GM19372 (cell line): Measurements from ENCODE around the gene BASP1.
A peak's percentile ranks its signal among the peaks of the same experiment; 100 is the strongest.
"Not testable (repeated sequence)": the region's sequence is repeated elsewhere in the genome, so short reads cannot be mapped to it uniquely, and the experiment has no call there.

Experiments used
- ATAC-seq: cut with Tn5 transposase; IDR thresholded peaks from one replicate; pipeline ENCODE4 v1.9.1; 2021; ENCODE audit warnings: mild to moderate bottlenecking, low read depth, moderate library complexity; ENCODE audit not compliant: unreplicated experiment

Gene BASP1

DNA sequence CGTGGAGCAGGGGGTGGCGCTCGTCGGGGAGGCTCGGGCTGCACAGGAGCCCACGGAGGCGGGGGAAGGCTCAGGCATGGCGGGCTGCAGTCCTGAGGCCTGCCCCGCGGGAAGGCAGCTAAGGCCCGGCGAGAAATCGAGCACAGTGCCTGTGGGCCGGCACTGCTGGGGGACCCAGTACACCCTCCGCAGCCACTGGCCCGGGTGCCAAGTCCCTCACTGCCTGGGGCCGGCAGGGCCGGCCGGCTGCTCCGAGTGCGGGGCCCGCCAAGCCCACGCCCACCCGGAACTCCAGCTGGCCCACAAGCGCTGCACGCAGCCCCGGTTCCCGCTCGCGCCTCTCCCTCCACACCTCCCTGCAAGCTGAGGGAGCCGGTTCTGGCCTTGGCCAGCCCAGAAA lies 94.4 kb downstream of the BASP1 start:
- ATAC-seq, result not testable (repeated sequence)

DNA sequence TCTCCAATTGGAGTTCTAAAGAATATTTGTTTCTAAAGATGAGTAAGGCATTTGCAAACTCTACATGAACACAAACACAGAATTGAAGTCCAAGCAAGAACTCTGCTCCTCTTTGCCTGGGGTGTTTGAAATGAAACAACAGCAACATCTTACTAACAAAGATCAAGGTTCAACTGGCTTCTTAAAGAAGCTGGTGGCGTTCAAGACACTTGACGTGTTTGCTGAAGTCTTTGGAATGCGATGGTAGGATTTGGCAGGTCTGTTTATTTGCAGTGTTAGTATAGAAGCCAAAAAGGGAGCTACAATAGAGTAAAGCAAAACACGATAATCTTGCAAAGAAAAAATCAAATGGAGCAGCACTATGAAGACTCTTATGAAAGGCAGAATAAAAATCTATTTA lies 94.9 kb downstream of the BASP1 start:
- no peak for ATAC-seq

DNA sequence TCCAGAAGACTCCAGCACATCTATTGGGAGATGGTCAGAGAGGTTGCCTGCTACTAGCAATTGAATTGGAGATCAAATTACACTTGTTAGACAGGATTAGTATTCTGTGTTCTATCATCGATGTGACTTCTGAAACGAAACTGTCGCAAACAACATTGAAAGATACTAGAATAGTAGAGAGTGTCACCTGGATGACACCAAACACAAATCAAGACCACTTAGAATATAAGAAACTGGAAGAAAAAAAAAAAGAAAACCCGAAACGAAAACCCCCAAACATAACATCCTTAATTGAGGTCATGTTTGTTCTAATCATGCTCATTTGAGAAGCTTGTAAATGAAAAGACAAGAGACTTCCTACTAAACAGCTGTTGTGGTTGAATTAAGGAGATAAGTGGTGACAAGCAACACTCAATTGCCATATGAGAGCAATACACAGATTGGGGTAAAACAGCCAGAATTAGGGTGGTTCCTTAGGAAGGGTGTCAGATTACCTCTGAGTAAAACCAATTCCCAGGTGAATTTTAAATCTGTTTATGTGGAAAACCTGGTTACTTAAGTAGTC lies 97.6 kb downstream of the BASP1 start:
- no peak for ATAC-seq

DNA sequence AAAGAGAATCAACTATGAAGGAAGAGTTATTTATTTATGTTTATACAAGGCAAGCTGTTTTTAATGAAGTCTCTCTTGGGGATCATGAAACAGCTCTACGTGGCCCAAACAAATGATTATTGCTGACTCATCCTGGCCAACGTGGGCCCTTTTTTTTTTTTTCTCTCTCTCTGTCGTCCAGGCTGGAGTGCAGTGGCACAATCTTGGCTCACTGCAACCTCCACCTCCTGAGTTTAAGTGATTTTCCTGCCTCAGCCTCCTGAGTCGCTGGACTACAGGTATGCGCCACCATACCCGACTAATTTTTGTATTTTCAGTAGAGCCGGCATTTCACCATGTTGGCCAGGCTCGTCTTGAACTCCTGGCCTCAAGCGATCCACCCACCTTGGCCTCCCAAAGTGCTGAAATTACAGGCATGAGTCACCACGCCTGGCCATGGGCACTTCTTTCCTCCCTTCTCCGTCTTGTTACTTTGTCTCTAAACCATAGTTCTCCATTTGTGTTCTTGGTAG lies 98.3 kb downstream of the BASP1 start:
- ATAC-seq, result no peak

DNA sequence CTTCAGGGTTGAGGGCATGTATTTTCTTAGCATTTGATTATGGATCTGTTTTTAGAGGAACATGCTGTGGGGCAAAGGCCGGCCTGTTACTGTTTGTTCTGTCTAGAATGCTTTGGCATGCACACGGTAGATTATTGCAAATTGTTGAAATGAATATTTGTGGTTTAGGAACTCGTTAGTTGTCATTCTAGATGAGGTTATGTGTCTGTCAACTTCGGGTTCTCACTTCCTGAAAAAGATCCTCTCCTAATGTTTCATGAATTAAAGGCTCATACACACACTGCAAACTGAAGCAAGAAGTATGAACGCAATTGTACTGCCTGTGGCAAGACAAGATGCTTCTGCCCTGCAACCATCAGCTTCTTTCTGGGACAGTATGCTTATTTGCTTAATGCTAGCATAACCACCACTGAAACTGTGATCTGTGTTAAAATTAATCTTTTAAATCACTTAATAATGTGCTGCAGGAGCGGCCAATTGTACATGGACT lies 99.6 kb downstream of the BASP1 start:
- ATAC-seq, result peak; percentile 70

DNA sequence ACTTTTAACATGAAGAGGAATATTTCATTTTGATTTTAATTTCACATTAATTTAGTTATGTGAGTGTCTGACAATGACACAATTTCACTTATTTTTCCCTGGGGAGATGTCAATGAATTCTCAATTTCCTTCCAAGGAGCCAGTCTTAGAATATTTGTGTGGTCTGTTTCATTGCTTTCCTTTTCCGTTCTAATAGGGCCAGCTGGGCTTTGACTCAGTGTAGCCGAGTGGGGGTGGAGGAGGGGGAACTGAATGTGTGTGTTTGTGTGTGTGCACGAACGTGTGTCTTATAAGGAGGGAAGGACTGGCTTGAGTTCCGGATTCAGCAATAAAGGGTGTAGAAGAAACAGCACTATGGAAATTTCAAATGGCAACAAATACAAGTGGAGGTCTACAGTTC lies 100.0 kb downstream of the BASP1 start:
- ATAC-seq, result peak; percentile 44

DNA sequence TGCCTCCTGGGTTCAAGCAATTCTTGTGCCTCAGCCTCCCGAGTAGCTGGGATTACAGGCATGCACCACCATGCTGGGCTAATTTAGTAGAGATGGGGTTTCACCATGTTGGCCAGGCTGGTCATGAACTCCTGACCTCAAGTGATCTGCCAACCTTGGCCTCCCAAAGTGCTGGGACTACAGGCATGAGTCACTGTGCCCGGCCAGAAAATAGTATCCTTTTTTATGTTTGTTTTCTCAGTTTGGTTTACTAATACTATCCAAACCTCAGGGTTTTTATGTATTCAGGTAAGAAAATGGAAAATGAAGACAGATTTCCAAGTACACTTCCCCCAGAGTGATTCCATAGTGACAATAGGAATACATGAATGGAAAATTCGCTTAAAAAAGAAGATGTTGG lies 101.7 kb downstream of the BASP1 start:
- not testable (repeated sequence) for ATAC-seq

DNA sequence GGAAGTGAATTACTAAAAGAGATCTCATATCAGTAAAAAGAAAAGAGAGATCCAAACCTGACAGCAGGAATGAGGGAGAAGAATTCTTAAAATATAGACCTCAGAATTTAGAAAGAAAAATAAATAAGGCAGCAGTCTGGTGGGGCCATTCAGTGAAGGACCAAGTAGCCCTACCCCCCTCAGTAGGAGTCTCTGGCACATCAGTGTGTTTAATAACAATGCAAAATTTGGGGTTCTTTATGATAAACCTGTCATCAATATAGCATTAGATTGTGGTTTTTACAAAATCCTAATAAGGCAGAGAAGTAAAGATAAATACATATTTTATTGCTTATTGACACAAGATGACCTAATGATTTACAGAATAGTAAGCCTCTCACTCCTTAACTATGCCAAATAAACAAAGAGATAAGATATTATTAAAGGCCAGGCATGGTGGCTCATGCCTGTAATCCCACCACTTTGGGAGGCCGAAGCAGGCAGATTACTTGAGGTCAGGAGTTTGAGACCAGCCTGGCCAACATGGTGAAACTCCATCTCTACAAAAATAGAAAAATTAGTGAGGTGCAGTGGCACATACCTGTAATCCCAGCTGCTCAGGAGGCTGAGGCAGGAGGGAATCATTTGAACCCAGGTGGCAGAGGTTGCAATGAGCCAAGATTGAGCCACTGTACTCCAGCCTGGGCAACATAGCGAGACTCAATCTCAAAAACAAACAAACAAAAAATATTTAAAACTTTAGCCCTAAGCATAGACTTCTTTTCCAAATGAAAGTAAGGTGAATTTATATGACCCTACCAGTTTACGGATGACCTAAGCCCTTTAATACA lies 108.6 kb downstream of the BASP1 start:
- ATAC-seq, result no peak
